HPDE6-E6E7 (cell line): ENCODE results near the gene PFKL.

ENCODE experiments used
- DNase-seq: peaks from one replicate; pipeline ENCODE4 v3.0.0; 2011; ENCODE audit warnings: missing footprints; ENCODE audit errors: extremely low spot score

Gene PFKL

DNA sequence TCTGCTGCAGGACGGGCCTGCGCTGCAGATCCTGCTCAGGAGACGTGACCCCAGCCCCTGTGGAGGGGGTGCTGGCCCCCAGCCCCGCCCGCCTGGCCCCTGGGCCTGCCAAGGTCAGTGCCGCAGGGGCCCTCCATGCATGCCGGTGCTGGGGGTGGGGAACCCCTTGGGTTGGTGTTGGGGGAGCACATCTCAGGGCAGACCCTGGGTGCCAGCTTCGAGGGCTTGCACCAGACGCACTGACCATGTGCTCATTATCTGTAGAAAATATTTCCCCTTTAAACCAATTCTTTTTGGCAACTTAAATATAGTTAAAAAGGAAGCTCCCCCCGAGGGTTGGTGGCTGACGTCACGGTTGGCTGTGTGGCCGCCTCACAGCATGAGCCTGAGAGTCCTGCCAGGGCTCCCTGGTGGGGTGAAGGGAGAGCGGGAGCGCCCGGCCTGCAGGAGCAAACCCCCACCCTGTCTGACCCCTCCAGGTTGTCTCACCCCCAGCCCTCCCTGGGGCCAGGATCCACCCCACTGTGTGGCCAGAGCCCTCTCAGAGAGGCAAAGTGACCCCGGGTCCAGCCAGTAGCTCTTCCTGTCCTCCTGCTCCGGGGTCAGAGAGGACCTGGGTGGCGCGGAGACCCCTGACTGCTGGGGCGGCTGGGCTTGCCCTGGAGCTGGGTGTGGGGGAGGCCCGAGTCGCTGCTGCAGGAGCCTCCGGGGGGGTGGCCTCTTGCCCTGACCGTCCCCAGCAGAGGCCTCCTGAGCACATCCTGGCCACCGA, 5.3 kb upstream of the PFKL start:
- DNase-seq, result no peak

DNA sequence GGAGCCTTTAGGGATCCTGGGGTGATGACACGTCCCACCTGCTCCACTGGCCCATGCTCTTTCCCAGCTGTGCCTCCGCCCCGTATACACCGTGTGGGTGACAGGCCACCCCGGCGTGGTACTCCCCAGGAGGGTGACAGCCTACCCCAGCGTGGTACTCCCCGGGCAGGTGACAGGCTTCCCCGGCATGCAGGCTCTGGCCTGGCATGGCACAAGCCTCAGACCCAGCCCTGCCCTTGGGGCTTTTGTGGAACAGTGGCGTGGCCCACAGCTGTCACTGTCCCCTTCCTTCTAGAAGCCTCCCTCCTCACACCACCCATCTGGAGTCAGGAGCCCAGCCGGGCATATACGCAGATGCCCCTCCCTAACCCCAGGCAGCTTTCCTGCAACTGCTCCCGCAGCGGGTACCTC, 4.7 kb upstream of the PFKL start:
- DNase-seq, result no peak

DNA sequence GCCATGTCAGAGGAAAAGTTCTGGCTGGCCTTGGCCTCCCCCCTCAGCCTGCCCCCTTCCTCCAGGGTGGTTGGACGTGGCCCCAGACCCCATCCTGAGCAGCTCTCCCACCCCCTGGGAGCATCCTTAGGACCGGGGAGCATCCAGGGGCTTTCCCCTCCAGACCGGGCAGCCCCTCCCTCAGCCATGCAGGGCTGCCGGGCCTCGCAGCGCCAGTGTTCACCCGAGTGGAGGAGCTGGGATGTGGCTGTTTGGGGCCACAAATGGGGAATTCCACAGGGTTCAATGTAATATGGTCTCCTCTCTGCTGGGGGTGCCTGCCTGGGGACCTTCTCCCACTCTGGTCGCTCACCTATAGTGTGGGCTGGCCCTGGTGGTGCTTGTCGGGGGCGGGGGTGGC, 4.2 kb upstream of the PFKL start:
- no peak for DNase-seq

DNA sequence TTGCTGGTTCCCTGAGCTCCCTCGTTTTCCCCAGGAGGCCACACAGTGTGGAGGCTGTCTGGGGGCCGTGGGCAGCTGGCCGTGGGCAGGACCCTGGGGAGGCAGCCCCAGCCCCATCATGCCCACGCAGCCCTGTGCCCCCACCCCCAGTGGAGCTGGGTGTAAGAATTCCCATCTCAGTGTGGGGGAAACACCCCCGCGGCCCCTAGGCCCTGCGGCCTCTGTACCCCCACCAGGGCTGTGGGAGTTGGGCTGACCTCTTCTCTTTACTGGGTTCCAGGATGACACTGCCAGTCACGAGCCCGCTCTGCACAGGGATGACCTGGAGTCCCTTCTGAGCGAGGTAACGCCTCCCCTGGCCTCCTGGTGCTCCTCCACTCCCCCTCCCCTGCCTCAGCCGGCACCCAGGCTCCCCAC, 3.7 kb upstream of the PFKL start:
- DNase-seq, result no peak

DNA sequence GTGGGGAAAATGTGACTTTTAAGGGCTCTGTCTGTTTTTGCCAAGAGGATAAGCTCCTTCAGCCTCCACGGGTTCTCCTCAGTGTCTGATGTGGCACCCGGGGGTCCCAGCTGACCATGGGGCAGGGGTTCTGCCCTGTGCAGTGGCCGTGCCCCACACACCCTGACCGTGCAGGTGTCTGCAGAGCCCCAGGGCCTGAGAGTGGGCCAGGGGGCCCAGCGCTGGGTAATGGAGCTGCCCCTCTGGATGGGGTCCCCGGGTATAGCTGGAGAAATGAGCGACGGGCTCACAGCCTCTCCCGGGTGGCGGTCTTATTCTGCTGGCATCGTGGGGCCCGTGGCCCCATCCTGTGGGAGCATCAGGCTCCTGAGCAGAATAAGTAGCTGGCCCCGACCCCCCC, 2.9 kb upstream of the PFKL start:
- DNase-seq, result no peak

DNA sequence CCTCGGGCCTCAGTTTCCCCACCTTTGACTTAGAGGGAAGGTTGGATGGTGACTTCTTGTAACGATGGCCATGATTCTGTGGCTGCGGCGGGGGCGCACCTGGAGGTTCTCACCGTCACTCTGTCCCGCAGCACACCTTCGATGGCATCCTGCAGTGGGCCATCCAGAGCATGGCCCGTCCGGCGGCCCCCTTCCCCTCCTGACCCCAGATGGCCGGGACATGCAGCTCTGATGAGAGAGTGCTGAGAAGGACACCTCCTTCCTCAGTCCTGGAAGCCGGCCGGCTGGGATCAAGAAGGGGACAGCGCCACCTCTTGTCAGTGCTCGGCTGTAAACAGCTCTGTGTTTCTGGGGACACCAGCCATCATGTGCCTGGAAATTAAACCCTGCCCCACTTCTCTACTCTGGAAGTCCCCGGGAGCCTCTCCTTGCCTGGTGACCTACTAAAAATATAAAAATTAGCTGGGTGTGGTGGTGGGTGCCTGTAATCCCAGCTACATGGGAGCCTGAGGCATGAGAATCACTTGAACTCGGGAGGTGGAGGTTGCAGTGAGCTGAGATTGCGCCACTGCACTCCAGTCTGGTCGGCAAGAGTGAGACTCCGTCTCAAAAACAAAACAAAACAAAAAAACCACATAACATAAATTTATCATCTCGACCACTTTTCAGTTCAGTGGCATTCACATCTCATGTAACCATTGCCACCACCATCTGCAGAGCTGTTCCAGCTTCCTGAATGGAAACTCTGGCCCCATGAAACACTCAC, 2.1 kb upstream of the PFKL start:
- DNase-seq, result peak; percentile 86

DNA sequence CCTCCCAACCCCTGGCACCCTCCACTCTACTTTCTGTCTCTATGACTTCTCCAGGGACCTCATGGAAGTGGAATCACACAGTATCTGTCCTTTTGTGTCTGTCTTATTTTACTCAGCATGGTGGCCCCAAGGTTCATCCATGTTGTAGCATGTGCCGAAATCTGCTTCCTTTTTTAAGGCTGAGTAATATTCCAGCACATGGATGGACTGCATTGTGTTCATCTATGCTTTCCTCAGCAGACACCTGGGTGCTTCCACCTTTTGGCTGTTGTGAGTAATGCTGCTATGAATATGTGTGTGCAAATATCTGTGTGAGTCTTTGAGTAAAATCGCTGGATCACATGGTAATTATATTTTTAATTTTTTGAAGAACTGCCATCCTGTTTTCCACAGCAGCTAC, 1.6 kb upstream of the PFKL start:
- DNase-seq, result no peak

DNA sequence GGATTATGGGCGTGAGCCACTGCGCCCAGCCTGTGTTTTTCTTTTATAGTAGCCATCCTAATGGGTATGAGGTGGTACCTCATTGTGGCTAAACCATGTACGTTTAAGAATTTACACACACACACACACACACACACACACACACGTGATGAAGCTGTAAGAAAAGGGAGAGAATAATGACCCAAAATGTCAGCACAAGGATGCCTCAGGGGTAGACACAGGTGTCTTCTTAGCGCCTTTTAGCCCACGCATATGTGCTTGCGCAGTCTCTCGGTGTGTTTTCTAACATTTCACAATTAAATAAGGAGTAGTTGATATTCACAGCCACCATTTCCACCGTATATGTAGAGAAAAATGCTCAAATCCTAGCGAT, 782 bp upstream of the PFKL start:
- DNase-seq, result no peak

DNA sequence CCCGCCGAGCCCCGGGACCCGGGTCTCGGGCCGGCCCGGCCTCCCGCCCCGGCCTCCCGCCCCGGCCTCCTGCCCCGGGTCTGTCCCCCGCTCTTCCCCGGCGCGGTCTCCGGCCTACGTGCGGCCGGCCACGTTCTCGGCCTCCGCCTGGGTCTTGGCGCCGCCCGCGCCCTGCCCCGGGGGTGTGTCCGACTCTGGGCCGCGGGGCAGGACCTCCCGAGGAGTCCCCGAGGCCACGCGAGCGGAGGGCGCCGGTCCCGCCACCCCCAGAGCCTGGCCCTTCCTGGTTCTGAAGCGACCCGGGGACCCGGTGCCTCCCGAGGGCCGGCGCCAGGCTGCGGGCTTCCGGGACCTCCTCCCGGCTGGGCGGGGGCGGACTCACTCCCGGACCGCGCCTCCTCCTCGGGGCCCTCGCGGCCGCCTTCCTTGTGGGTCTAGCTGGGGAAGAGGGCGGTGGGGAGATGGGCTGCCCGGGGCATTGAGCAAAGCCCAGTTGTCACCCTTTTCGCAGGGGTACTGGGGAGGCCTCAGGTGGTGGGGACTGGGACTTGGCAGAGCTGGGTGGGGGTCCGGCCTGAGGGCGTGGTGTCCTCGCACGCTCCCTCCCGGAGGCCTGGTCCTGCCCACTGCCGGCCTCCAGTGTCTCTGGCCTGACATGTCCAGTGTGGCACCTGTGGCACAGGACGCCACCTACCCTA, 558 bp downstream of the PFKL start:
- DNase-seq, result peak; percentile 74

DNA sequence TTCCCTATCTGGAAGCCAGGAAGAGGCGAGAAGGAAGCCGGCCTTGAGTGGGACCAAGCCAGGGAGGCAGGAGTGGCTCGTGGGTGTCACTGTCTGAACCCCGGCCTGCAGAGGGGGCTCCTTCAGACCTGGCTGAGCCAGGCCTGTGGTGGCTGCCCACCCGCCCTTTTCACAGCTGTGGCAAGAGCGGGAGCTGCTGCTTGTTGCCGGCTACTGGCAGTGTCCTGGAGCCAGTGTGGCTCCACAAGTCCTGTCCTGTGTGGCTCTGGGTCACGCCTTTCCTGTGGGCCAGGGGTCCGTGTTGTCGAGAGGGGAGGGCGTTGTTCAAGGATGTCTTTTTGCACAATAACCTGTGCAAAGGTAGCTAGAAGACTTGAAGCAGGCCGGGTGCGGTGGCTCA, 1.3 kb downstream of the PFKL start:
- DNase-seq, result no peak

DNA sequence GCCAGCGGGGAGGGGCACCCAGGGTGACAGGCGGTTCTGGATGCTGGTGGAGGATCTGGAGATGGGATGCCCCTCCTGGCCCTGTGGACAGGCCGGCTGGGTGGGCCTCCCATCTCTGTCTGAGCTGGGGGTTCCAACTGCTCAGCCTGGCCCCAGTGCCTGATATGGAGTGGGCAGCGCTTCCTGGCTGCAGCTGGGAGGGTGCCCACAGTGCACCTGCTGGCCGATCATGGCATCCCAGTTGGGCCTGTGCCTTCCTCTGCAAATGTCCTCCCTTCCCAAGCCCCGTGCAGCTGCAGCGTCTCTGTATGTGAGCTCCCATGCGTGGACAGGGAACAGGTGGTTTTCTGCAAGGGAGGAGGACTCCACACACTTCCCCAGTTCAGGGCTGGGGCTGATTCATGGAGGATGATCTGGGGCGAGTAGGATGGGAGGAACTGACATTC, 2.1 kb downstream of the PFKL start:
- no peak for DNase-seq

DNA sequence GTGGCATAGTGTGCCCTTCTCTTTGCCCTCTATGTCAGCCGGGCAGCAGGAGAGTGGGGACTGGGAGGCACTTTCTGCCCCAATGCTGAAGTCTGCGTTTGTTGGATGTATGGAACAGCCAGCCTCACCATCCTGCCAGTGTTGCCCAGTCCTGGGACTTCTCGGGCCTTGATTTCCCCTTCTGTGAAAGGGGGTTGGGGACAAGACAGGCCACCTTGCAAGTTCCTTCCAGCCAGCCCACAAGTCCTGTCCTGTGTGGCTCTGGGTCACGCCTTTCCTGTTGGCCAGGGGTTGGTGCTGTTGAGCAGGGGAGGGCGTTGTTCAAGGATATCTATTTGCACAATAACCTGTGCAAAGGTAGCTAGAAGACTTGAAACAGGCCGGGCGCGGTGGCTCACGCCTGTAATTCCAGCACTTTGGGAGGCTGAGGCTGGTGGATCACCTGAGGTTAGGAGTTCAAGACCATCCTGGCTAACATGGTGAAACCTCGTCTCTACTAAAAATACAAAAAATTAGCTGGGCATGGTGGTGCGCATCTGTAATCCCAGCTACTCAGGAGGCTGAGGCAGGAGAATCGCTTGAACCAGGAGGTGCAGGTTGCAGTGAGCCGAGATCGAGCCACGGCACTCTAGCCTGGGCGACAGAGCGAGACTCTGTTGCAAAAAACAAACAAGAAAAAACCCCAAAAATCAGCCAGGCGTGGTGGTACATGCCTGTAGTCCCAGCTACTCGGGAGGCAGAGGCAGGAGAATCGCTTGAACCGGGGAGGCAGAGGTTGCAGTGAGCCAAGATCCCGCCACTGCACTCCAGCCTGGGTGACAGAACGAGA, 2.9 kb downstream of the PFKL start:
- DNase-seq, result peak; percentile 16

DNA sequence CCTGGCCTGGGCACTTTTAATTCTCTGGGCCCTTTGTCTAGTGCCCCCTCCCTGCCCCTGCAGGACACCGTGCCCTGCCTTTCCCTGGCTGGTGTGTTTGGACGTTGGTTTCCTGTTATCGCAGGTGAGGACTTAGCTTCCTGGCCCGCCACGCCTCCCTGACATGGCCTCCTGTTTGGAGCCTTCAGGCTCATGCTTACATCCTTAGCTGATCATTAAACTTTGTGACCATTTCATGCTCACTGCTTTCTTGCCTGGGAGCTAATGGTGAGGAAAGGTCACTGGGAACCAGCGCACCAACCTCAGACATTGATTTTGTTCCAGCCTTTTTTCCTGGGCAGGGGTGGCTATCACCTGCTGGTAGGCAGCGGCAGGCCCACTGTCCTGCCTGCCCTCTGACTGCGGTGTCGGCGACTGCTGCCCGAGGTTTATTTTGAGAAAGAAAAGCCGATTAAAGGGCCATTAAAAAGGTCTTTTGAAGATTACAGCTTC, 3.7 kb downstream of the PFKL start:
- DNase-seq, result no peak

DNA sequence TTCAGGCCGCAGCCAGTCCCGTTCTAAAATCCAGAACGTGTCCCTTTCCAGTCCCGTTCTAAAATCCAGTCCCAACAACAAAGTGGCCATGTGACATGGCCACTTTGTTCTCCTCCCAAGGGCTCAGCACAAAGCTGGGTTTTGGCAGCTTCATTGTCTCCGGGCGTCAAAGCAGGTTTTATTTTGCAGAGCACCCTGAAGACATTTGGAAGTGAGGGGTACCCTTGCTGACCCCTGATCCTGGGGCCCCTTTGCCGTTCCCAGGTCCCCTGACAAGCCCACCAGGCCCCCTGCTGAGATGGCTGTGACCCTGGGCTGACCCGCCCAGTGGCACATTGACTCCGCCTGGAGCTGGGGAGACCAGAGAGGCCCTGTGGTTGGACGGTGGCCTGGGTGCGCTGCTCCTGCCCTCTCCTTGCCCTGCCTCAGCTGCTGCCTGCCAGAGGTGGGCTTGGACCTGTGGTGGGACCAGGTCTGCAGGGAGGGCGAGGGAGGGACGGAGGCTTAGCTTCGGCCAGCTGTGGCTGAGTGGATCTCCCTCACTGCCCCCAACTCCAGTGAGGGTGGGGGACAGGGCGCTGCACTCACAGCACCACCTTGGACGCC, 4.3 kb downstream of the PFKL start:
- no peak for DNase-seq

DNA sequence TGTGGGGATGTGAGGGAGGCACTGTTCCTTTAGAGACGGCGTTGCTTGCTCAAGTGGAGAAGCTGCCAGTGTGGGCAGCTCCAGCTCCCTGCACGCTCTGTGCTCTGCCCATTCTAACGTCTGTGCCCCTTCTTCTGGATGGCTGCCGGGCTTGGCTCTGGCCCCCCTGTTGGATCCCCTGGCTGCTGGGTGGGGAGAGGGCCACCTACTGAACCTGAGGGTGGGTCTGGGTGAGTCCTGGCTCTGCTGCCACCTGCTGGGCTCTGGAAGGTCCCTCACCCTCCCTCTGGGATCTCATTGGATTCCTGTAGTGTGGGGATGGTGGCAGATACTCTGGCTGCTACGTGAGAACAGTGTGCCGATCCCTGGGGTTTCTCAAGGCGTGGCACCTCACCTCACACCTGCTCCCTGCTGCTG, 5.0 kb downstream of the PFKL start:
- DNase-seq, result peak; percentile 39

DNA sequence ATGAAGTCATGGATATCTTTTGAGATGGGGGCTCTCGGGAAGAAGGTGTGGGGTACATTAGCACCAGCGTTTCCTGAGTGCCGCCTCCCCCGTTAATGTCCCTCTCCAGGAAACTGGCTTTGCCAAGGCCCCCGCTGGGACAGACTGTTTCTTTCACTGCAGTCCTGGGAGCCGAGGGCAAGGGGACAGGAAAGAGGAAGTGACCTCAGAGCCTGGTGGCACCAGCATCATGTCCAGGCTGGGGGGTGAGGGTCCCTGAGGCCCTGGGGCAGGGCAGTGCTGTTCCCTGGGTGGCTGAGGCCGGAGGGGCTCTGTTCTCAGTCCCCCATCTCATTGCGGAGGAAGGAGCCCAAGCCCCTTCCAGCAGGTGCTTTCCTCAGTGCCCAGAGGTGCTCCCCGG, 5.8 kb downstream of the PFKL start:
- no peak for DNase-seq

DNA sequence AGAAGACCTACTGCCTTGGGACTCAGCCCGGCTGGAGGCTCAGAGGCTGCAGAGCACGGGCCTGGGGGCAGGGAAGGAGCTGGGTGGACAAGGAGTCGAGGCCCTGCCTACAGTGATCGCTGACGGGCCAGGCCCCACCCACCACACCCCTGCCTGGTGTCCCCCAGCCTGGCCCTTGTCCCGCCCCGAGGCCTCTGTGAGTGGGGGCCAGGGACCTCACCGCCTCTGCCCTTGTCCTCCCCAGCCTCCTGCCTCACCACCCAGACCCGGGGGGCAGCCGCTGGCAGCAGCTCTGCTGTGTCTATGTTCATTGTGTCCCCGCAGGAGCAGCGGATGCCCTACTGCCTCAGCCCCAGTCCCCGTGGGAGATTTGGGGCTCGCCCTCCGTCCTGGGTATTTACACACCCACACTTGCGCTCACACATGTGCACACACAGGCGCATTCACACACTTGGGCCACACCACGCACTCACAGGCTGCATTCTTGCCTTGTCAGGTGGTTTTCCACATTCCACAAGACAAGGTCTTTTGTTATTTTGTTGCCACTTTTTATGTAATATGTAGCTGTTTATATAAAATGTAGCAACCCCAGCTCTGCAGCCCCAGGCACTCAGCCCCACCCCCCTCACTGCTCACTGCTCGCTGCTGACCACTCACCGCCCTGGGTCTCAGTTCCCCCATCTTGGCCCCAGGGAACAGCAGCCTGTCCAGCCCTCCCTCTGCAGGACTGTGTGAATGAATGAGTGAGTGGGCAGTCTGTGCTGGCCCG, 7.3 kb downstream of the PFKL start:
- no peak for DNase-seq

DNA sequence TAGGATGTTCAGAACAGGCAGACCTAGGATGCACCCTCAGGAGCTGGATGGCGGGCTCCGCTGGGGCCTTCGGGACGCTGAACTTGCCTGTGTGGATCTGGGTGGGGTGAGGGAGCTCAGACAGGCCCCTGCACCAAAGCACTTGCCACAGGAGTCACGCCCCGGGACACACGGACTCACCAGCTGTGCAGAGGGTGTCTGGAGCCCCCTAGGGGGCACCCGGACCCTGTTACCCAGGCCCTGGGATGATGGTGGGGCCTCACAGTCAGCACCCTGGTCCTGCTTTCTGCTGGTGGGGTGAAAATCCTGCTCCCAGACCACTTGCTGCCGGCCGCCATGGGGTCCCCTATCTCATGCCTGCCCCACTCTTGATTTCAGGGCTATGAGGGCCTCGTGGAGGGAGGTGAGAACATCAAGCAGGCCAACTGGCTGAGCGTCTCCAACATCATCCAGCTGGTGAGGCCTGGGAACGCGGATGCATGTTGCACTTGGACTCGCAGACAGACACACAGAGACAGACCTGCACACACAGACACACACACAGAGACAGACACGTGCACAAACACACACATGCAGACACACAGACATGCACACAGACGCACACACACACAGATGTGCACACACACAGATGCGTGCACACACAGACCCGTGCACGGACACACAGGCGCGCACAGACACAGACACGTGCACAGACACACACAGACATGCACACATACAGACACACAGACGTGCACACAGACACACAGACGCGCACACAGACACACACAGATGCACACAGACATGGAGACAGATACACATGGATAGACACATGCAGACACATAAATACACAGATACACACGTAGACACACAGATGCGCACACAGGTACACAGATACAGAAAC, 11.0 kb downstream of the PFKL start:
- no peak for DNase-seq

DNA sequence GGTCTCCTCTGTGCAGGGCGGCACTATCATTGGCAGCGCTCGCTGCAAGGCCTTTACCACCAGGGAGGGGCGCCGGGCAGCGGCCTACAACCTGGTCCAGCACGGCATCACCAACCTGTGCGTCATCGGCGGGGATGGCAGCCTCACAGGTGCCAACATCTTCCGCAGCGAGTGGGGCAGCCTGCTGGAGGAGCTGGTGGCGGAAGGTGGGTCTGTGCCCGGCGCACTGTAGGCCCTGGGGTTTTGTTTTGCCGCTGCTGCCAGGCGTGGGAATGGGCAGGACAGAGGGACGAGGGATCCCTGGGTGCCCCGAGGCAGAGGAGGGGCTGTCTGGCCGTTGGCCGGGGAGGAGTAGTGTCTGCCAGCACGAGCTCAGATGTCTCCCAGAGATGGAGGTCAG, 12.2 kb downstream of the PFKL start:
- DNase-seq, result no peak
